Stimulated activated effector memory CD8-positive, alpha-beta T cell treated with anti-CD3 and anti-CD28 coated beads, Interleukin-12 subunit alpha, Interleukin-12 subunit beta, amount 100 ng/mL, for 72 hours (primary cell): ENCODE data around the gene TYW1.
"Not testable (repeated sequence)": the region's sequence is repeated elsewhere in the genome, so short reads cannot be mapped to it uniquely, and the experiment has no call there.

ENCODE experiments used
- ATAC-seq: fragments of 150-1000 bp; cut with Tn5 transposase; 2 replicates; pipeline ENCODE4 v1.10.0; 2021
- DNase-seq, 2 donors: peaks; one replicate each; pipeline ENCODE4 v3.0.0; 2021 to 2022; ENCODE audit warnings: low spot score in 2 of 2
- H3K27ac Mint-ChIP-seq: one replicate; pipeline ENCODE4 v1.8.0; 2022; ENCODE audit warnings: mild to moderate bottlenecking, mixed read lengths
- H3K36me3 Mint-ChIP-seq: one replicate; pipeline ENCODE4 v1.8.0; 2022; ENCODE audit warnings: mild to moderate bottlenecking, mixed read lengths
- H3K4me1 Mint-ChIP-seq: one replicate; pipeline ENCODE4 v1.8.0; 2022; ENCODE audit warnings: mixed read lengths
- H3K4me3 Mint-ChIP-seq: one replicate; pipeline ENCODE4 v1.8.0; 2022; ENCODE audit warnings: mild to moderate bottlenecking, mixed read lengths
- H3K9me3 Mint-ChIP-seq: one replicate; pipeline ENCODE4 v1.8.0; 2022; ENCODE audit warnings: mixed read lengths

TYW1 gene

GRCh38 chr7:67018940-67019339 lies 22.3 kb downstream of the TYW1 start:
- ATAC-seq (peak; percentile 44), DNase-seq (no peak)
- Mint-ChIP-seq H3K4me3 (no peak overlapping the region), H3K9me3 (no peaks in the 10 kb centered on the region), H3K4me1 (no peaks in the 10 kb centered on the region), H3K36me3 (peaks cover 97% of the 10 kb centered on the region), H3K27ac (peak overlapping the region; percentile 9)

DNA sequence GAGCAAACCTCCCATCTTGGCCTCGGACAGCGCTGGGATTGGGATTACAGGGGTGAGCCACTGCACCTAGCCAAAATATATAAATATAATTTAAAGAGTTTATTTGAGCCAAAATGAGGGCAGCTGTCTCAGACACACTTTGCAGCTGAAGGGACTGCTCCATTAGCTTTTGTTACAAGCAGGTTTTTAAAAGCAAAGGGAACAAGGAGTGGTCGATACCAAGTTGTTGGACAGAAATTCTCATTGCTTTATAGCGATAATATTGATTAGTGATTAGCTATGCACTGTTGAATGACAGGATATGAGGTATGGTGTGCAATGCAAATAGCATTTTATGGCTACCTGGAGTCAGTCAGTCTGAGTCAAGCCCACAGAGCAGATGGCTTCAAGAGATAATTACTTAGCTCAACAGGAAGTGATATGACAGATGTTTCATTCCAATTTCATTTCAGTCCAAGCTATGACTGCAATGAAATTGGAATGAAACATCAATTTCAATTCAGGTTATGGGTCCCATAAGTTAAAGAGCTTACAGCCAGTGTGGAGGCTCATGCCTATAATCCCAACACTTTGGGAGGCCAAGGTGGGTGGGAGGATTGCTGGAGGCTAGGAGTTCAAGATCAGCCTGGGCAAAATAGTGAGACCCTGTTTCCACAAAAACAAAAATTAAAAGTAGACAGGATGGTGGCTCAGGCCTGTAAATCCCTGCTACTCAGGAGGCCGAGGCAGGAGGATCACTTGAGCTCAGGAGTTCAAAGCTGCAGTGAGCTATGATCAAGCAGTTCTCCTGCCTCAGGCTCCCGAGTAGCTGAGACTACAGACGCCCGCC lies 23.1 kb downstream of the TYW1 start:
- peak; percentile 90 for ATAC-seq
- H3K4me3 Mint-ChIP-seq: no peak overlapping the region
- no peaks in the 10 kb centered on the region for H3K9me3 Mint-ChIP-seq
- H3K4me1 Mint-ChIP-seq: no peaks in the 10 kb centered on the region
- H3K27ac Mint-ChIP-seq: peak overlapping the region; percentile 9
- DNase-seq: no peak
- peaks cover 97% of the 10 kb centered on the region for H3K36me3 Mint-ChIP-seq

DNA sequence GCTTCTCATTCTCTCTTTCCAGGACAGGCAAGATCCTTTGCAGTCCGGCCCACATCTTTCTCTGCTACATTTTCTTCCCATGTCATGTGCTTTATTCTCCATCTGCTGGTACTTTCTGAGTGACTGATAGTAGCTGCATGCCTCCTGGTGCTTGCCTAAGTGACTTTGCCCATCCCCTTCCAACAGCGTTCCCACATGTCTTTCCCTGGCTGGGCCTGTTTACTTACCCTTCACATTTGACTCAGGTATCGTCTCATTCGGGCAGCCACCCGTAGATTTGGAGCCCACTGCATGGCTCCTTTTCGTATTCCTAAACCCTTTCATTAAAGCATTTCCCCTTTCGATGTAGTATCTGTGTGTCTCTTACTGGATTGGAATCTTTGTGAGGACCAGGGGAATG lies 24.6 kb downstream of the TYW1 start:
- no peak overlapping the region for H3K27ac Mint-ChIP-seq
- no peaks in the 10 kb centered on the region for H3K4me1 Mint-ChIP-seq
- H3K4me3 Mint-ChIP-seq: no peak overlapping the region
- H3K9me3 Mint-ChIP-seq: no peaks in the 10 kb centered on the region
- peaks cover 97% of the 10 kb centered on the region for H3K36me3 Mint-ChIP-seq
- ATAC-seq (no peak), DNase-seq (no peak)

DNA sequence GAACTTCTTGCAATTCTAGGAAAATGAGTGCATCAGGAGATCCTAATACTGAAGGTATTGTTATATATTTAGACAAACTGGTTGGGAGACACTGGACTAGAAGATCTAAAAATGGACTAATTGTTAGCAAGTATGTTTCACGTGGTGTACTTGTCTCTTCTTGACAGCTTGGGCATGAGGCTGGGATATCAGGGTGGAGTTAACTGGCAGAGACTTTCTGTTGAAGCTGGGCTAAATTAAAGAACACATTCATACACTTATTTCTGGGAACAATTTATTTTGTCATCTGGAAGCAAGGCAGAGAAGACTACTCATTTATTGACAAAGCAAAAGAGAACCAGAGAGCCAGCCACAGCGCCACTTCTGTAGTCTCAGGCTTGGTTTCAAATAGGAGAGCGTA lies 25.9 kb downstream of the TYW1 start:
- DNase-seq (no peak), ATAC-seq (no peak)
- H3K36me3 Mint-ChIP-seq: peaks cover 97% of the 10 kb centered on the region
- no peaks in the 10 kb centered on the region for H3K9me3 Mint-ChIP-seq
- H3K4me1 Mint-ChIP-seq: no peaks in the 10 kb centered on the region
- H3K4me3 Mint-ChIP-seq: no peak overlapping the region
- no peak overlapping the region for H3K27ac Mint-ChIP-seq

DNA sequence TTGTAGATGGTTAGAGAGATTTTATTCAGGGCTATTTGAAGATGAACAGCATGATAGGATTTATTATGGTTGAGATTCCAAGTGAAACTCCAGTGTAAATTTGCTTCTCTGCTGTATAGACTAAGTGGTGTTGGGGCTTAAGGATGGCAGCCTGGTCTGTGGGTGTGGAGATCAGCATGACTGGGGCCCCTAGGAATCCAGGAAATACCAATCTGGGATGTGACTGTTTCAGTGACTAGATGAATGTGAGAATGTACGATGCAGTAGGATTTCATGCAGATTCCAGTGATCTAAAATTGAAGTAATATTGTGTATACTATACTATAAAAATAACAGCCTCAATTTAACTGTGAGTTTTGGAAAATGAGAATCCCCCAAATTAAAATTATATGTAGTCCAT lies 28.8 kb downstream of the TYW1 start:
- peaks cover 91% of the 10 kb centered on the region for H3K36me3 Mint-ChIP-seq
- H3K4me1 Mint-ChIP-seq: not testable (repeated sequence)

GRCh38 chr7:67031685-67032084 lies 35.1 kb downstream of the TYW1 start:
- not testable (repeated sequence) for DNase-seq, H3K27ac Mint-ChIP-seq, H3K4me3 Mint-ChIP-seq, H3K9me3 Mint-ChIP-seq, H3K4me1 Mint-ChIP-seq
- H3K36me3 Mint-ChIP-seq: peaks cover 67% of the 10 kb centered on the region
- peak; percentile 74 for ATAC-seq

More for the DNA sequence above, 28.8 kb downstream of the TYW1 start:
- ATAC-seq, H3K4me3 Mint-ChIP-seq, H3K9me3 Mint-ChIP-seq, DNase-seq, H3K27ac Mint-ChIP-seq: not testable (repeated sequence)

DNA sequence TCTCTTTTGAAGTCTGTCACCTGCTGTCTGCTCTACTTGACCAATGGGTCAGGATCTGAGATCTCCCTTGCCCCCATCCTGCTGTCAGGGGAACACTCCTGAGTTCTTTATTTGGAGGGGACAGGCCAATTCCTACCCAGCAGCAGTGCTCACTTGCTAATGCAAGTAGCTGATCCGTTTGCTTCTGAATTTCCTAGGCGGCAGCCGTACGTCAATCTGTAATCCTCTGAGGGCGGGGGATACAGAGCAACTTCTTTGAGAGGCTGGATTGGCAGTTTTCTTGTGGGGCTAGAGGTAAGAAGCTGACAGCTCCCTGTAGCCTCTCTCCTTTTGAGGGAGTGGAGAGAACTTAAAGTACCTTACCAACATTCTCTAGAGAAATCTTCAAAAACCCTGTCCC lies 36.6 kb downstream of the TYW1 start:
- no peak for ATAC-seq
- no peak for DNase-seq
- Mint-ChIP-seq H3K36me3 (peaks cover 51% of the 10 kb centered on the region), H3K27ac (peak overlapping the region; percentile 34), H3K9me3 (no peaks in the 10 kb centered on the region), H3K4me3 (no peak overlapping the region), H3K4me1 (no peaks in the 10 kb centered on the region)

GRCh38 chr7:67036432-67037395 lies 40.1 kb downstream of the TYW1 start:
- not testable (repeated sequence) for H3K9me3 Mint-ChIP-seq, ATAC-seq, H3K27ac Mint-ChIP-seq

DNA sequence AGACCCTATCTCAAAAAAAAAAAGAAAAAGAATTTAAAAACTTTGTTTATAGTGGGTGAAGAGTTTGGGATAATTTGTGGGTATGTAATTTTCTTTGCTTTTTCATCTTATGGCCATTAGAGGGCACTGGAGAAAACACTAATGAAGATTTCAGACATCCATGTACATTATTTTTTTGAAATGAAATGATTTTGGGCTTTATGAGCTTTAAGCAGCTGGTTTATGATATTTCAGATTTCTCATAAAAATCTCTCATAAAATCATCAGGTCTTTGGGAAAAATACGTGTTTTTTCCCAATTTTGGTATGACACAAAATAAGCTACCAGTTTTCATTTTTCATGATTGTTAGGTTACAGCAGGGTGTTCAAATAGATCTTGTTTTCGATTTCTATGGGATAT lies 44.2 kb downstream of the TYW1 start:
- H3K9me3 Mint-ChIP-seq, H3K4me3 Mint-ChIP-seq, DNase-seq, H3K27ac Mint-ChIP-seq, ATAC-seq: not testable (repeated sequence)
- peaks cover 24% of the 10 kb centered on the region for H3K36me3 Mint-ChIP-seq
- H3K4me1 Mint-ChIP-seq: peaks cover 12% of the 10 kb centered on the region

More at GRCh38 chr7:67036432-67037395, 40.1 kb downstream of the TYW1 start:
- not testable (repeated sequence) for H3K4me1 Mint-ChIP-seq, DNase-seq, H3K4me3 Mint-ChIP-seq
- H3K36me3 Mint-ChIP-seq: peaks cover 44% of the 10 kb centered on the region

DNA sequence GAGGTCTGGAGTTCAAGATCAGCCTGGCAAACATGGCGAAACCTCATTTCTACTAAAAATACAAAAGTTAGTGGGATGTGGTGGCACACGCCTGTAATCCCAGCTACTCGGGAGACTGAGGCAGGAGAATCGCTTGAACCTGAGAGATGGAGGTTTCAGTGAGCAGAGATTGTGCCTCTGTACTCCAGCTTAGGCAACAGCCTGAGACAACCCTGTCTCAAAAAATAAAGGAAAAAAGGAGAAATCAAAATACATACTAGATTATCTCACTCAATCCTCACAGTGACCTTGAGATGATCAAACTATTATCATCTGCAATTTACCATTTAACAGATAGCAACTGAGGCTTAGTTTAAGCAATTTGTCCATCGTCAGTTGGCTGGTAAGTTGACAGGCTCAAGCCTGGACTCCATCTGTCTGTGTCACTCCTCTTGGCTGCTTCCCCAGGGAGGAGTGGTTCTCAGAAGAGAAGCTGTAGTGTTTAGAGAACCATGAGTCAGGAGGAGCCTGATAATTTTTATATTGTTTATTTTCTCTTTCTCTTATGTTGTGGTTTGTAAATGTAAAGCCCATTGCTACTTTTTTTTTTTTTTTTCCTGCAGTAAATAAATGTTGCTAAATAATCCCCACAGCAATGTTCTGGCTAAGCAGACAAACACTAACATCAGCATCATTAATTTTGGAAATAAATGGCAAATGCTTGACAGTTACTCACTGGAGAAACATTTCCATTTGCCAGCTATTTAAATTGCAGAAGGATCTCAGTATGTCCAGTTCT lies 46.3 kb downstream of the TYW1 start:
- not testable (repeated sequence) for ATAC-seq, H3K9me3 Mint-ChIP-seq, H3K4me3 Mint-ChIP-seq, DNase-seq
- Mint-ChIP-seq H3K4me1 (peaks cover 15% of the 10 kb centered on the region), H3K27ac (peak overlapping the region; percentile 23), H3K36me3 (peaks cover 24% of the 10 kb centered on the region)

GRCh38 chr7:67043559-67043930 lies 46.9 kb downstream of the TYW1 start:
- DNase-seq, ATAC-seq, H3K27ac Mint-ChIP-seq, H3K4me3 Mint-ChIP-seq, H3K9me3 Mint-ChIP-seq: not testable (repeated sequence)
- H3K4me1 Mint-ChIP-seq: peaks cover 15% of the 10 kb centered on the region
- peaks cover 25% of the 10 kb centered on the region for H3K36me3 Mint-ChIP-seq

GRCh38 chr7:67045496-67045995 lies 48.9 kb downstream of the TYW1 start:
- no peak overlapping the region for H3K27ac Mint-ChIP-seq
- H3K4me1 Mint-ChIP-seq: peaks cover 25% of the 10 kb centered on the region
- no peak for ATAC-seq
- no peak overlapping the region for H3K4me3 Mint-ChIP-seq
- DNase-seq: no peak
- peaks cover 45% of the 10 kb centered on the region for H3K36me3 Mint-ChIP-seq
- no peaks in the 10 kb centered on the region for H3K9me3 Mint-ChIP-seq

GRCh38 chr7:67046819-67047218 lies 50.2 kb downstream of the TYW1 start:
- H3K9me3 Mint-ChIP-seq, H3K27ac Mint-ChIP-seq, ATAC-seq, H3K4me3 Mint-ChIP-seq, DNase-seq: not testable (repeated sequence)
- H3K36me3 Mint-ChIP-seq: peaks cover 50% of the 10 kb centered on the region
- peaks cover 36% of the 10 kb centered on the region for H3K4me1 Mint-ChIP-seq

GRCh38 chr7:67049908-67050307 lies 53.3 kb downstream of the TYW1 start:
- H3K27ac Mint-ChIP-seq, DNase-seq, H3K4me3 Mint-ChIP-seq, ATAC-seq, H3K9me3 Mint-ChIP-seq: not testable (repeated sequence)
- Mint-ChIP-seq H3K4me1 (peaks cover 37% of the 10 kb centered on the region), H3K36me3 (peaks cover 63% of the 10 kb centered on the region)

GRCh38 chr7:67052161-67052560 lies 55.5 kb downstream of the TYW1 start:
- not testable (repeated sequence) for H3K4me3 Mint-ChIP-seq, H3K27ac Mint-ChIP-seq, H3K9me3 Mint-ChIP-seq, DNase-seq
- H3K36me3 Mint-ChIP-seq: peaks cover 85% of the 10 kb centered on the region
- ATAC-seq: peak; percentile 49
- peaks cover 28% of the 10 kb centered on the region for H3K4me1 Mint-ChIP-seq
